ENCODE measurements around the gene TSEN34.
"Not testable (repeated sequence)": the region's sequence is repeated elsewhere in the genome, so short reads cannot be mapped to it uniquely, and the experiment has no call there.

DNA sequence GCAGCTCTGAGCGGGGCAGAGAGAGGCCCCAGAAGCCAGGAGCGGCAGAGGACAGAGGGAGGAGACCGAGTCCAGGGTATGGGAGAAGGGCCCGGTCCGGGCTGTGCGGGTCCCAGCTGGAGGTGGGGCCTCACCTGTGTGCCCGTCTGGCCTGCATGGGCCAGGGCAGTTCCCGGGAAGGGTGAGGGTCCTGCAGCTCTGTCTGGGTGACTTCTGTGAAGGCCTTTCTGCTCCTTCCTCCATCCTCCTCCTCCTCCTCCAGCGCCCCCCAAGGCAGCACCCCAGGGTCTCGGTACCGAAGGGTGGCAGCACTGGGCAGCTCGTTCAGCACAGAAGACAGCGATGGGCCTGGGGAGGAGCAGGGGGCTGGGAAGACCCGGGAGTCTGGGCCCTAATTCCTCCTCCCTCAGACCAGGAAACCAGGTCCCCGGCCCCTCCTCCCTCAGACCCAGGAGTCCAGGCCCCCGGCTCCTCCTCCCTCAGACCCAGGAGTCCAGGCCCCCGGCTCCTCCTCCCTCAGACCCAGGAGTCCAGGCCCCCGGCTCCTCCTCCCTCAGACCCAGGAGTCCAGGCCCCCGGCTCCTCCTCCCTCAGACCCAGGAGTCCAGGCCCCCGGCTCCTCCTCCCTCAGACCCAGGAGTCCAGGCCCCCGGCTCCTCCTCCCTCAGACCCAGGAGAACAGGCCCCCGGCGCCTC, 19.2 kb upstream of the TSEN34 start:
- not testable (repeated sequence) for TF ChIP-seq CTCF (IDR thresholded peaks at IDR 0.05; ENCODE audit: insufficient read depth, low read depth, low read length); EZH2 (IDR thresholded peaks at IDR 0.05; ENCODE audit: insufficient read depth, low read length)

Data from astrocyte (in vitro differentiated cells and primary cell).